SH-SY5Y (cell line): Measurements from ENCODE around the gene ATP9A.

Experiments
- GATA2 ChIP-seq: IDR thresholded peaks from 2 replicates; pipeline ENCODE4 v1.6.1; 2011; ENCODE audit warnings: mild to moderate bottlenecking, low read depth, low read length
- GATA3 ChIP-seq: IDR thresholded peaks from 2 replicates; pipeline ENCODE4 v1.6.1; 2011; ENCODE audit warnings: low read depth, mild to moderate bottlenecking, low read length, moderate library complexity

- TF ChIP-seq GATA2: no peak
- no peak for TF ChIP-seq GATA3
Observed at GRCh38 chr20:51736947-51737346, 31.2 kb downstream of the ATP9A start.
